Measurements from ENCODE around the gene TASOR2. TPM values are rescaled to one million over a fixed set of nuclear protein-coding genes. Genes with fewer than 3 reads are reported as not detected.
A peak's percentile ranks its signal among the peaks of the same experiment; 100 is the strongest.

The TASOR2 gene
- total and polyA plus RNA-seq, 9 of the 15 experiments (the other 6 are each of a cell fraction or from before 2014, with no cell fraction given), result 12.7 to 75.3 (median 52.3) TPM

- TF ChIP-seq MAX (CRISPR knock-in tag; IDR thresholded peaks at IDR 0.05) (peak; percentile 87), ZNF512 (tag; IDR thresholded peaks at IDR 0.05) (no peak), ZNF280B (CRISPR knock-in tag; IDR thresholded peaks at IDR 0.05) (no peak), JUND (IDR thresholded peaks at IDR 0.05; ENCODE audit: borderline replicate concordance, low read depth, low read length) (peak; percentile 2; the same call in 1 of the 2 replicates), JUND (tag; IDR thresholded peaks at IDR 0.05; ENCODE audit: borderline replicate concordance, low read depth, low read length) (no peak; the same call in 2 of the 3 replicates), ZNF23 (CRISPR knock-in tag; IDR thresholded peaks at IDR 0.05) (no peak), CEBPZ (IDR thresholded peaks at IDR 0.05; ENCODE audit: borderline replicate concordance, low read depth, low read length) (no peak), ZNF444 (CRISPR knock-in tag; IDR thresholded peaks at IDR 0.05) (no peak), BRD4 (IDR thresholded peaks at IDR 0.05) (no peak; the same call in 1 of the 2 replicates), VEZF1 (CRISPR knock-in tag; IDR thresholded peaks at IDR 0.05) (peak; percentile 83), PML (IDR thresholded peaks at IDR 0.05; ENCODE audit: low read length) (no peak), MYNN (IDR thresholded peaks at IDR 0.05) (no peak), MYNN (CRISPR knock-in tag; IDR thresholded peaks at IDR 0.05) (no peak), HNRNPLL (IDR thresholded peaks at IDR 0.05; ENCODE audit: low read depth, low read length, poor library complexity, severe bottlenecking) (peak; percentile 87), GATAD2B (IDR thresholded peaks at IDR 0.05; ENCODE audit: borderline replicate concordance) (peak; percentile 68; the same call in 1 of the 2 replicates), RBFOX2 (IDR thresholded peaks at IDR 0.05; ENCODE audit: low read depth, low read length) (peak; percentile 79), EP300 (IDR thresholded peaks at IDR 0.05; ENCODE audit: low read length) (no peak), JUN (IDR thresholded peaks at IDR 0.05; ENCODE audit: borderline replicate concordance, low read depth, low read length) (no peak), JUN (CRISPR knock-in tag; IDR thresholded peaks at IDR 0.05; ENCODE audit: borderline replicate concordance) (no peak)
Measured at GRCh38 chr10:5692461-5693358, 8.1 kb downstream of the TASOR2 start (continued).

Data from K562 (cell line).